ENCODE data around the gene SCFD1.

GRCh38 chr14:30630248-30630647 lies 8.1 kb downstream of the SCFD1 start:
- TF ChIP-seq, protein P1, sequence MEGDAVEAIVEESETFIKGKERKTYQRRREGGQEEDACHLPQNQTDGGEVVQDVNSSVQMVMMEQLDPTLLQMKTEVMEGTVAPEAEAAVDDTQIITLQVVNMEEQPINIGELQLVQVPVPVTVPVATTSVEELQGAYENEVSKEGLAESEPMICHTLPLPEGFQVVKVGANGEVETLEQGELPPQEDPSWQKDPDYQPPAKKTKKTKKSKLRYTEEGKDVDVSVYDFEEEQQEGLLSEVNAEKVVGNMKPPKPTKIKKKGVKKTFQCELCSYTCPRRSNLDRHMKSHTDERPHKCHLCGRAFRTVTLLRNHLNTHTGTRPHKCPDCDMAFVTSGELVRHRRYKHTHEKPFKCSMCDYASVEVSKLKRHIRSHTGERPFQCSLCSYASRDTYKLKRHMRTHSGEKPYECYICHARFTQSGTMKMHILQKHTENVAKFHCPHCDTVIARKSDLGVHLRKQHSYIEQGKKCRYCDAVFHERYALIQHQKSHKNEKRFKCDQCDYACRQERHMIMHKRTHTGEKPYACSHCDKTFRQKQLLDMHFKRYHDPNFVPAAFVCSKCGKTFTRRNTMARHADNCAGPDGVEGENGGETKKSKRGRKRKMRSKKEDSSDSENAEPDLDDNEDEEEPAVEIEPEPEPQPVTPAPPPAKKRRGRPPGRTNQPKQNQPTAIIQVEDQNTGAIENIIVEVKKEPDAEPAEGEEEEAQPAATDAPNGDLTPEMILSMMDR (IDR thresholded peaks at IDR 0.05; ENCODE audit: low read length), result no peak
- TF ChIP-seq EZH2phosphoT487 (IDR thresholded peaks at IDR 0.05; ENCODE audit: low read length) (no peak), EZH2 (optimal IDR thresholded peaks at IDR 0.05; ENCODE audit: low read depth, low read length) (no peak)
